ENCODE results near the gene SLC25A21. TPM values are rescaled to one million over a fixed set of nuclear protein-coding genes. Genes with fewer than 3 reads are reported as not detected.

Gene SLC25A21
- total RNA-seq, 1 experiment from 2014 or later: 7.1 TPM

GRCh38 chr14:36931791-36932190 lies 240.6 kb downstream of the SLC25A21 start:
- Histone ChIP-seq H4K5ac (ENCODE audit: insufficient read length, low read depth, low read length) (no peak overlapping the region), H3K4me1 (ENCODE audit: insufficient read depth, low read length) (no peaks in the 10 kb centered on the region), H2BK5ac (ENCODE audit: insufficient read length, low read length) (no peak overlapping the region), H3T11ph (ENCODE audit: low read length) (no peak overlapping the region), H3K18ac (ENCODE audit: insufficient read length, low read depth, low read length) (no peak overlapping the region), H3K4me2 (ENCODE audit: insufficient read depth, insufficient read length, low read length) (no peak overlapping the region), H4K91ac (ENCODE audit: insufficient read length, low read depth, low read length) (no peak overlapping the region), H3K79me1 (ENCODE audit: insufficient read depth, low read depth, low read length, poor library complexity, severe bottlenecking) (no peaks in the 10 kb centered on the region), H3K4ac (ENCODE audit: low read depth, low read length) (no peak overlapping the region), H2AK5ac (ENCODE audit: insufficient read length, low read length) (no peak overlapping the region), H2BK15ac (ENCODE audit: low read depth, low read length) (no peak overlapping the region), H3K27ac (ENCODE audit: insufficient read length, low read depth, low read length) (no peak overlapping the region), H2BK12ac (ENCODE audit: insufficient read length, low read depth, low read length) (no peak overlapping the region), H4K8ac (replicated peaks; ENCODE audit: insufficient read length, low read depth, low read length) (no peak overlapping the region), H3K9me3 (ENCODE audit: control insufficient read depth, low read depth, low read length) (no peaks in the 10 kb centered on the region), H4K20me1 (ENCODE audit: control insufficient read depth, insufficient read depth, insufficient read length) (no peaks in the 10 kb centered on the region), H3K23me2 (ENCODE audit: insufficient read length, low read depth, low read length, poor library complexity, severe bottlenecking) (no peaks in the 10 kb centered on the region), H2BK120ac (ENCODE audit: low read depth, low read length, poor library complexity, severe bottlenecking) (no peak overlapping the region), H3K23ac (ENCODE audit: insufficient read length, low read depth, low read length) (no peak overlapping the region), H3K56ac (ENCODE audit: insufficient read length, low read depth, low read length) (no peak overlapping the region), H3K27me3 (ENCODE audit: insufficient read depth, low read length) (no peaks in the 10 kb centered on the region), H3K14ac (ENCODE audit: insufficient read depth, low read length) (no peak overlapping the region), H2BK20ac (ENCODE audit: low read depth, low read length, poor library complexity, severe bottlenecking) (no peak overlapping the region), H3K9ac (ENCODE audit: extremely low read depth, insufficient read length, low read length) (no peak overlapping the region), H2AFZ (ENCODE audit: low read length) (no peak overlapping the region), H3K79me2 (ENCODE audit: insufficient read depth, low read length) (no peaks in the 10 kb centered on the region)
- Mint-ChIP-seq H3K27ac (no peak overlapping the region), H3K4me3 (no peak overlapping the region), H3K9me3 (no peaks in the 10 kb centered on the region), H3K4me1 (peaks cover 10% of the 10 kb centered on the region in 2 experiments; a peak in 3 of 4 replicates), H3K27me3 (ENCODE audit: low read depth) (peaks cover 3% of the 10 kb centered on the region; the same call in 1 of the 2 replicates), H3K36me3 (ENCODE audit: insufficient read depth in 1 of 3, low read depth in 3 of 3) (no peaks in the 10 kb centered on the region)
- no peak for DNase-seq
- TF ChIP-seq, protein P1, sequence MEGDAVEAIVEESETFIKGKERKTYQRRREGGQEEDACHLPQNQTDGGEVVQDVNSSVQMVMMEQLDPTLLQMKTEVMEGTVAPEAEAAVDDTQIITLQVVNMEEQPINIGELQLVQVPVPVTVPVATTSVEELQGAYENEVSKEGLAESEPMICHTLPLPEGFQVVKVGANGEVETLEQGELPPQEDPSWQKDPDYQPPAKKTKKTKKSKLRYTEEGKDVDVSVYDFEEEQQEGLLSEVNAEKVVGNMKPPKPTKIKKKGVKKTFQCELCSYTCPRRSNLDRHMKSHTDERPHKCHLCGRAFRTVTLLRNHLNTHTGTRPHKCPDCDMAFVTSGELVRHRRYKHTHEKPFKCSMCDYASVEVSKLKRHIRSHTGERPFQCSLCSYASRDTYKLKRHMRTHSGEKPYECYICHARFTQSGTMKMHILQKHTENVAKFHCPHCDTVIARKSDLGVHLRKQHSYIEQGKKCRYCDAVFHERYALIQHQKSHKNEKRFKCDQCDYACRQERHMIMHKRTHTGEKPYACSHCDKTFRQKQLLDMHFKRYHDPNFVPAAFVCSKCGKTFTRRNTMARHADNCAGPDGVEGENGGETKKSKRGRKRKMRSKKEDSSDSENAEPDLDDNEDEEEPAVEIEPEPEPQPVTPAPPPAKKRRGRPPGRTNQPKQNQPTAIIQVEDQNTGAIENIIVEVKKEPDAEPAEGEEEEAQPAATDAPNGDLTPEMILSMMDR (conservative IDR thresholded peaks at IDR 0.05): no peak
- WGBS (ENCODE audit: extremely low coverage, insufficient read length, low lambda C conversion rate): no CpG with 5 or more reads among the region's 2 CpGs

All from H9 (cell line).